ENCODE data around the gene TTC34.

TTC34 gene

GRCh38 chr1:2603521-2604155 is 197.9 kb downstream of the TTC34 start:
- no peak for DNase-seq (ENCODE audit: low spot score)

- DNase-seq (ENCODE audit: low spot score), result no peak
These were observed 198.5 kb downstream of the TTC34 start for GRCh38 chr1:2602866-2603520.

DNA sequence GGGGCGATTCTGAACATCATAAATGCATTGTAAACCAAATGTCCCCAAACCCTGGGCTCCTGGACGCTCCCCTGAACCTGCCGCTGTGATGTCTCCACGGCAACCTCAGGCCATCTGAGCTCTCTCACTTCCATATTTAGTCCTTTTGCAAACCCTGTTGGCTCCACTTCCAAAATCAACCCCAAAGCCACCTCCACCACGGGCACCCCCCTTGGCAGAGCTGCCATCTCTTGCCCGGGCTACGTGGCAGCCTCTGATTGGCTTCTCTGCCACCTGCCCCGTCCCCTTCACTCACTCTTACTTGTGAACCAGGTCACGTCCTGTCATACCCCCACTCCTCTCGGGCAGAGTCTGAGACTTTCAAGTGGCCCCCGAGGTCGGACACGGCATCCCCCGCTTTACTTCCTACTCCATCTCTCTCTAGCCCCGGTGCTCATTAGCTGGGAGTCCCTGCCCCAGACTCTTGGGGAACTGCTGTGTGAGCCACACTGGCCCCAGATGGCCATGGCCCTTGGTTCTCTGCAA is 199.1 kb downstream of the TTC34 start:
- no peak for DNase-seq (ENCODE audit: low spot score)

GRCh38 chr1:2601721-2602303 is 199.7 kb downstream of the TTC34 start:
- DNase-seq (ENCODE audit: low spot score), result no peak

- DNase-seq (ENCODE audit: low spot score), result no peak
These were observed 203.1 kb downstream of the TTC34 start for GRCh38 chr1:2598329-2598931.

- no peak for DNase-seq (ENCODE audit: low spot score)
These were observed 203.8 kb downstream of the TTC34 start for GRCh38 chr1:2597441-2598328.

DNA sequence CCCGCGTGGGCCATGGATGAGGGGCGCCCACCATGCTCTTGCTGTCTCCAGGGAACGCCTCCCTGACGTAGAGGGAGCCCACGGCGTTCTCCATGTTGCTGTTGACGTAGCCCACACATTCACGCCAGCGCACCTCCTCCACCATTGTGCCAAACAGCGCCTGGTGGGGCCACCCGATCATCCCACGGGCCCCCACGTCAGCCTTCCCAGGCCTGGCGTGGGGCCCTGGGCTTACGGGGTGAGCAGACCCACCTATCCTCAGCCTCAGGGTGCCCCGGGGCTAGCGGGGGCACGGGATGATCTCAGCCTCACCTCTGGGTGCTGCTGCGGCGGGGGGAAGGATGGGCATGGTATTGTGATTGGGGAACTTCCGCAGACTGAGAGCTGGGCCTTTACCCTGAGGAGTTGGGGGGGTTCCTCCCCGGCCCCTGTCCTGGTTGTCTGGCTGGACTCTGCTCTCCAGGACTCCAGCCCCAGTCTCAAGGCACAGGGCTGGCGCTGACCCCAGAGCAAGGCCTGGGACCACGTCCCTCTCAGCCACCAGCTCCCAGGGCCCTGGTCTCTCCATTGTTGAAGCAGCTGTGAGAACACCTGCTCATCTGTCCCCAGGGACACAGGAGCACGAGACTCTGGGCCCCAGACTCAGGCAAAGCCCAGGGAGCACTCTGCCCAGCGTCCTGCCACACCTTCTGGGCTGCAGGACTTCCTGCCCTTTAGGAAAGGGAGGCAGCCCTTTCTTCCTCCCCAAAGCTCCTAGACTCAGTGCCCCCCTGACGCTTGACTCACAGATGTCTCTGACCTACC is 204.8 kb downstream of the TTC34 start:
- DNase-seq (ENCODE audit: low spot score), result no peak

DNA sequence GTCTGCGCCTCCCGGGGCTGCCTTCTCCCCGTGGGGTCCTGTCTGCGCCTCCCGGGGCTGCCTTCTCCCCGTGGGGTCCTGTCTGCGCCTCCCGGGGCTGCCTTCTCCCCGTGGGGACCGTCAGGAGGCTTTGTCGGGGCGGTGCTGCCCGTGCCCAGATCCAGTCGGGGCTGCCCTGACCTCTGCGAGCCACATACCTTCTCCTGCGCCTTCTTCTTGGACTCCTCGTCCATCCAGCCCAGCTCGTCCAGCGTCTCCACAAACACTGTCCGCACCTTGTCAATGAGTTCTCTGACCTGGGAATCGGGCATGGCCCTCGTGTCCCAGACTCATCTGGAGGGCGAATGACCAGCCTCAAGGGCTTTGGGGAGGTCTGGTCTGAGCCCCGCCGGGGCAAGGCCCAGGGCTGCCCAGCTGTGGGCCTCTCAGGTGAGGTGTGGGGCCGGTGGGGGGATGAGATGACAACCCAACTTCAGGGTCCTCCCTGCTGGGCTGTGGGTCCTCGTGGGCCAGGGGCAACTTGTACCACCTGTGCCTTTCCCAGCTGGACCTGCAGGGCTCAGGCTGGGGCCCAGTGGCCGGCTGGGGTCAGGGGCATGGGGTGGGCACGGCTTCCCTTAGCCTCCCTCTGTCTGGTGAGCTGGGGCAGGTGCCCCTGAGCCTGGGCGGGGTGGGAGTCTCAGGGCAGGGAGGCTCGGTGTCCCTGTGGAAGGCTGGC is 205.5 kb downstream of the TTC34 start:
- DNase-seq (ENCODE audit: low spot score), result no peak

- no peak for DNase-seq (ENCODE audit: low spot score)
These were observed 206.2 kb downstream of the TTC34 start for GRCh38 chr1:2595261-2595811.

DNA sequence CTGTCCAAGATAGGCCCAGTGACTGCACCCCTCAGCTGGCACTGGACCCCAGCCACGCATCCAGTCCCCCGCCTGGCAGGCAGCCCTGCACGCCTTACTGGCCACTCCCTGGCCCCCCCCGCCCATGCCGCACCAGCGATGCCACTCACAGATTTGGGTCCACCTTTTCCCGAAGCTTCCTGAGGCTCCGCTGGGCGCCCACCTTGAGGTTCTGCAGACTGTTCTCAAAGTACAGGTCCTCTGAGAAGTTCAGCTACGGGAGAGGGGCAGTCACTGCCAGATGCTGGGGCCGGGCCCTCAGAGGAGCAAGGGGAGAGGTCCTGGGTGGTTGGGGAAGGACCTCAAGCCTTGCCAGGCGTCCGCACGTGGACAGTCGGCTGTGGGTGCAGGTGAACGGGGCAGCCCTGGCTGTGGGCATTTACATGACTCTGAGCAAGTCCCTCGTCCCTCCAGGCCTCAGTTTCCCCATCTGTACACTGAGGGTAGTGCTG is 206.8 kb downstream of the TTC34 start:
- DNase-seq (ENCODE audit: low spot score), result no peak

DNA sequence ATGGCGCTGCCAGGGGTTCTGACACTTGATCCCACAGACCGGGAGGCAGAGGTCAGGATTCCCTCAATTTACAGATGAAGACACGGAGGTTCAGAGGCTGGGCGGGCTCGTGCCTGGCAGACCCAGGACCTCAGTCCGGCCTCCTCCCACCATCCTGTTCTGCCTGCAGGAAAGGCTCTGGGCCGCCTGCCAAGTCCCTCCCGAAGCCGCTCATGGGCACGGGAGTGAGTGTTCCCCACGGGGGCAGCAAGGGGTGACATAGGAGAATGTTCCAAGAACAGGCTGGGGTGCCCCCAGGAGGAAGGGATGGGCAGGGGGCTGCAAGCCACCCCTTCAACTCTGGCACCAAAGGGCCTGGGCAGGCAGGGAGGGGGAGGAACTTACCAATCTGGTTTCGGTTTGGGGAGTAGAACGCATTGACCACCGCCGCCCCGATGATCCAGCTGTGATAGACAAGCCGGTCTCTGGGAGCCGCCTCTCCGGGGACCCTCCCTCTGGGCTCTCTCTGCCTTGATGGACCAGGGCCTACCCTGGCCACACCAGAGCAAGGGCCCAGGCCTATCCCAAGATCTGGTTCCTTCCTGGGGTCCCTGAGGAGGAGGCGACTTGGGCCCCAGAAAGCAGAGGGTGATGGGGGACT is 207.4 kb downstream of the TTC34 start:
- DNase-seq (ENCODE audit: low spot score), result no peak

- no peak for DNase-seq (ENCODE audit: low spot score)
These were observed 208.1 kb downstream of the TTC34 start for GRCh38 chr1:2593251-2593878.

DNA sequence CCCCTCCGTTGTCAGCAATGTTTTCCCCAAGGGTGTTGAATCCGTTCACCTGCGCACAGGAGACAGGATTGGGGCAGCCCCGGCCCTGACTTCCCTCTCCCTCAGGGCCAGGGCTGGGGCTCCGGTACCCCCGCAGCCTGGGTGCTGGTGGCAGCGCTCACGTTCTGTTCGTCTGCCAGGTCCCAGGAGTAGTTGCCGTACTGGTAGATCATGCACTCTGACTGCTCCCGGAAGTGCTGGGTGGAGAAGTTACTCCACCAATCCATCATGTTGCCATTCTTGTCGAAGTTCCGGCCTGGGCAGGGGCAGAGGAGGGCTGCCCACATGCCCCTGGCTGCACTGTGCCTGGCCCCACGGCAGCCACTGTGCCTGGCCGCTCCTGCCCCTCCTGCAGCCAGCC is 208.8 kb downstream of the TTC34 start:
- no peak for DNase-seq (ENCODE audit: low spot score)

- no peak for DNase-seq (ENCODE audit: low spot score)
These were observed 209.8 kb downstream of the TTC34 start for GRCh38 chr1:2591581-2592261.

DNA sequence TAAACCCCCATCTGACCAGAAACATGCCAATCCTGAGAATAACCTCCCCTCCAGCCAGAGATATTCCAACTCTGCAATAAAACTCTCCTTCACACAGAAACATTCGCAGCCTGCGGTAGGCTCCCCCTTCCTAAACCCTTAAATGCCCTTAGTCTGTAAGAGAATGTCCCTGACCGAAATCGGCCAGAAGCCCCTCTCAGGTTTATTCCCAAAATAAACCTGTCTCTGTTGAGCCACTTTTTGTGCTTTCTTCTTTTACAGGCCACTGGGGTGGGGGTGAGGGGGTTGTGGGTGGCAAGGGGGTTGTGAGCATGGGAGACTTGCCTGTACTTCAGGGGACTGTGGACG is 210.3 kb downstream of the TTC34 start:
- DNase-seq (ENCODE audit: low spot score), result no peak

DNA sequence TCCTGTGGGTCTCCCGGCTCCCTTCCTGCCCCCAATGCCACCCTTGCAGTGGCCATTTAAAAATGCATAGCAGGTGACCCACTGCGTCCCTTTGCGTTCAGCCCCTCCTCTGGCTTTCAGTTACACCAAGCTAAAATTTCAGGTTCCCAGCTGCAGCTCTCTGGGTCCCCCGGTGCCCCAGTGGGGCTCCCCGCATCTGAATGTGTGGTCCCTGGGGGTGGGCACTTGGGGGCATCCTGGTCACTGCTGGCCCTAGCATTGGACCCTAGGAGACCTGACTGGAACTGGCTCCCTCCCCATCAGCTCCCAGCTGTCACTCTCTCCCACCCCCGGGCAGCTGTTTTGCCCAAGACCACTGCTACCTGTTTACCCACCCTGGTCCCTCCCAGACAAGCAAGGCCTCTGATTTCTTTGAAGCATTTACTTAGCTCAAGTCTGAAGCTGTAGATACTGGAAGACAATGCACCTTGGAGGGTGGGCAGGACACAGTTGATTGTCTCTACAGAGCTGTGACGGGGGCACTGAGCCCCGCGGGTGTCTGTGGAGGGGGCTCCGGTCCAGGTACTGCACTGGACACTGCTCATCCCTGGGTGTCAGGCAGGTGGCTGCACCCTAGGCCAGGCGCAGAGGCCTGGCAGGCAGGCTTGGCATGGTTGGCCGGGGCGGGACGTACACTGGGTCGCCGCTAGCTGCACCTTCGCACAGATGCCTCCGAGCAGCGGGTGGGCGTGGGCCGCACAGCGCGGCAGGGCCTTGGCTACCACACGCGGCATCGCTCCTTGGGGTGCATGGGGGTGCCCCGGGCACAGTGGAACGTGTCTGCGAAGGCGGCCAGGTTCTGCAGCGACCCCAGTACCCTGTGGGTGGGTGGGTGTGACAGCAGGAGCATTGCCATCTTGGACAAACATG is 211.0 kb downstream of the TTC34 start:
- no peak for DNase-seq (ENCODE audit: low spot score)

Measured in pons (tissue), 1 donor.